SK-N-SH treated with all-trans-retinoic acid at 6 μM for 48 hours (cell line): ENCODE measurements around the gene CDK10.

Experiments used
- ATAC-seq: fragments of 200-7000 bp; cut with Tn5 transposase; 3 replicates; pipeline ENCODE4 v1.9.1; 2020; ENCODE audit warnings: mild to moderate bottlenecking, moderate library complexity
- ARNTL ChIP-seq: fragments of 450-650 bp; formaldehyde crosslinking; IDR thresholded peaks from 2 replicates; pipeline ENCODE4 v1.5.0; 2020; ENCODE audit warnings: low read depth, mild to moderate bottlenecking, moderate library complexity, borderline replicate concordance
- BACH2 ChIP-seq: fragments of 250-450 bp; sonication (Bioruptor Pico); IDR thresholded peaks from 2 replicates; pipeline ENCODE4 v1.9.0; 2021; ENCODE audit warnings: mild to moderate bottlenecking, borderline replicate concordance
- CSDC2 ChIP-seq: fragments of 250-450 bp; sonication (Bioruptor Pico); IDR thresholded peaks from 2 replicates; pipeline ENCODE4 v1.5.0; 2020; ENCODE audit warnings: mild to moderate bottlenecking, moderate library complexity
- ESRRG ChIP-seq: fragments of 250-450 bp; sonication (Bioruptor Pico); IDR thresholded peaks from 2 replicates; pipeline ENCODE4 v1.6.1; 2021; ENCODE audit warnings: mild to moderate bottlenecking
- GLIS3 ChIP-seq: fragments of 250-450 bp; sonication (Bioruptor Pico); IDR thresholded peaks from 2 replicates; pipeline ENCODE4 v1.5.0; 2020; ENCODE audit warnings: mild to moderate bottlenecking, moderate library complexity
- ISL1 ChIP-seq: fragments of 250-450 bp; sonication (Bioruptor Pico); IDR thresholded peaks from 2 replicates; pipeline ENCODE4 v2.1.2; 2022; ENCODE audit warnings: mild to moderate bottlenecking, moderate library complexity
- OSR1 ChIP-seq: fragments of 250-450 bp; sonication (Bioruptor Pico); IDR thresholded peaks from 2 replicates; pipeline ENCODE4 v1.8.0; 2022; ENCODE audit warnings: moderate library complexity, mild to moderate bottlenecking, inconsistent platforms
- PPARA ChIP-seq: fragments of 250-450 bp; sonication (Bioruptor Pico); IDR thresholded peaks from 2 replicates; pipeline ENCODE4 v1.5.0; 2020; ENCODE audit warnings: mild to moderate bottlenecking, borderline replicate concordance
- RARB ChIP-seq: fragments of 250-450 bp; sonication (Bioruptor Pico); IDR thresholded peaks from 2 replicates; pipeline ENCODE4 v1.8.0; 2021; ENCODE audit warnings: mild to moderate bottlenecking, moderate library complexity
- SNAI2 ChIP-seq: fragments of 250-450 bp; sonication (Bioruptor Pico); IDR thresholded peaks from 2 replicates; pipeline ENCODE4 v1.5.0; 2020; ENCODE audit warnings: mild to moderate bottlenecking, moderate library complexity
- TCF4 ChIP-seq: fragments of 250-450 bp; sonication (Bioruptor Pico); IDR thresholded peaks from 2 replicates; pipeline ENCODE4 v1.8.0; 2021; ENCODE audit warnings: mild to moderate bottlenecking, moderate library complexity, borderline replicate concordance
- TOX ChIP-seq: fragments of 250-450 bp; sonication (Bioruptor Pico); IDR thresholded peaks from 2 replicates; pipeline ENCODE4 v1.8.0; 2021; ENCODE audit warnings: mild to moderate bottlenecking, moderate library complexity, borderline replicate concordance
- ZC3H10 ChIP-seq: fragments of 250-450 bp; sonication (Bioruptor Pico); IDR thresholded peaks from 2 replicates; pipeline ENCODE4 v1.5.1; 2021; ENCODE audit warnings: mild to moderate bottlenecking, moderate library complexity
- ZFP3 ChIP-seq: fragments of 250-450 bp; sonication (Bioruptor Pico); IDR thresholded peaks from 2 replicates; pipeline ENCODE4 v1.5.0; 2020; ENCODE audit warnings: mild to moderate bottlenecking, moderate library complexity
- ZFP30 ChIP-seq: fragments of 450-650 bp; formaldehyde crosslinking; IDR thresholded peaks from 2 replicates; pipeline ENCODE4 v1.5.0; 2022; ENCODE audit warnings: mild to moderate bottlenecking, moderate library complexity
- ZNF565 ChIP-seq: fragments of 450-650 bp; formaldehyde crosslinking; conservative IDR thresholded peaks from 2 replicates; pipeline ENCODE4 v1.5.0; 2020; ENCODE audit warnings: low read depth, mild to moderate bottlenecking, moderate library complexity
- TF ChIP-seq, protein P1 (sequence below): fragments of 250-450 bp; sonication (Bioruptor Pico); IDR thresholded peaks from 2 replicates; pipeline ENCODE4 v1.8.0; 2020; ENCODE audit warnings: mild to moderate bottlenecking, moderate library complexity, borderline replicate concordance
- TF ChIP-seq, protein P2 (sequence below): fragments of 250-450 bp; sonication (Bioruptor Pico); IDR thresholded peaks from 2 replicates; pipeline ENCODE4 v1.8.0; 2021; ENCODE audit warnings: low read depth, mild to moderate bottlenecking, moderate library complexity, borderline replicate concordance
- TF ChIP-seq, protein P3 (sequence below): fragments of 250-450 bp; sonication (Bioruptor Pico); IDR thresholded peaks from 2 replicates; pipeline ENCODE4 v1.5.0; 2020; ENCODE audit warnings: mild to moderate bottlenecking, moderate library complexity
- TF ChIP-seq, protein P4 (sequence below): fragments of 250-450 bp; sonication (Bioruptor Pico); IDR thresholded peaks from 2 replicates; pipeline ENCODE4 v1.5.1; 2021; ENCODE audit warnings: mild to moderate bottlenecking, moderate library complexity

CDK10 gene

DNA sequence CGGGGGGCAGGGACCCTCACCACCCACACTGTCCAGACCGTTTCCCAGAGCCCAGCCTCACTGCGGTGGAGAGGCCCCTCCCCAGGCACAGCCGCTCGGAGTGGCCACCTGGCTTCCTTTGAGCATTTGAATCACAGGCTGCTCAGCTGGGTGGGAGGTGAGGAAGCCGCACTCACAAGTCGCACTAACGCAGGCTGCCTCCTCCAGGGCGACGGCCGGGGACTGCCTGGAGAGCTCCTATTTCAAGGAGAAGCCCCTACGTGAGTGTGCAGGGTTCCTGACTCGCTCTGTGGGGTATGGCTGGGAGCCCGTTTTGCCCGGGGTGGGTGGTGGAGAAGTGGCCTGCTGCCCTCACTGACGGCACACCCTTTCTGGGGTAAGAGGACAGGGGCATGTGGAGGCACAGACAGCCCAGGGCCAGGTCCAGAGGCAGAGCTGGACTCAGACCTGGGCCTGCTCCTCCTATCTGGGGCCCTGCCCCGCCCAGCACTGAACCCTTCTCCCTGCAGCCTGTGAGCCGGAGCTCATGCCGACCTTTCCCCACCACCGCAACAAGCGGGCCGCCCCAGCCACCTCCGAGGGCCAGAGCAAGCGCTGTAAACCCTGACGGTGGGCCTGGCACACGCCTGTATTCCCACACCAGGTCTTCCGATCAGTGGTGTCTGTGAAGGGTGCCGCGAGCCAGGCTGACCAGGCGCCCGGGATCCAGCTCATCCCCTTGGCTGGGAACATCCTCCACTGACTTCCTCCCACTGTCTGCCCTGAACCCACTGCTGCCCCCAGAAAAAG lies 8.8 kb downstream of the CDK10 start:
- no peak for ATAC-seq

DNA sequence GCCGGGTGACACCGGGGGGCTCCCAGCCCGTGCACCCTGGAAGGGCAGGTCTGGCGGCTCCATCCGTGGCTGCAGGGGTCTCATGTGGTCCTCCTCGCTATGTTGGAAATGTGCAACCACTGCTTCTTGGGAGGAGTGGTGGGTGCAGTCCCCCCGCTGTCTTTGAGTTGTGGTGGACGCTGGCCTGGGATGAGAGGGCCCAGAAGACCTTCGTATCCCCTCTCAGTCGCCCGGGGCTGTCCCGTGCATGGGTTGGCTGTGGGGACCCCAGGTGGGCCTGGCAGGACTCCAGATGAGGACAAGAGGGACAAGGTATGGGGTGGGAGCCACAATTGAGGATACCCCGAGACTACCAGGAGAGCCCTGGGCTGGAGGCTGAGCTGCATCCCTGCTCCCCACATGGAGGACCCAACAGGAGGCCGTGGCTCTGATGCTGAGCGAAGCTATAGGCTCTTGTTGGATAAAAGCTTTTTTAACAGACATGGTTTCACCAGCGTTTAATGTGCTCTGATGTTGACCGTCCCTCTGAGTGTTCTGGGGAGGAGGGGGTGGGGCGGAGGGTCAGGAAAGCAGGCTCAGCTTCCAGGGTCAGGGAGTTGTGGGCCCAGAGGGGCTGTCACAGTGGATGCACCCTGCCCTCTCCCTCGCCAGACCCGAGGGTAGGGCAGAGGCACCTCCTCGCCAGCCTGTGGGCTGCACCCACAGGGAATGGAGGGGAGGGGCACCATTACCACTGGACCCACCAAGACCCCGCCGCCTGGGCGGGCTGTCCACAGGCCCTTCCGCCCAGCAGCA lies 9.6 kb downstream of the CDK10 start:
- ATAC-seq: no peak
- TF ChIP-seq PPARA (CRISPR knock-in tag): no peak
- TF ChIP-seq ZC3H10 (CRISPR knock-in tag): no peak
- TF ChIP-seq ZNF565 (CRISPR knock-in tag): no peak
- no peak for TF ChIP-seq ESRRG (CRISPR knock-in tag)
- no peak for TF ChIP-seq TOX (CRISPR knock-in tag)
- no peak for TF ChIP-seq ZFP30
- no peak for TF ChIP-seq TCF4 (CRISPR knock-in tag)
- TF ChIP-seq, protein P1, sequence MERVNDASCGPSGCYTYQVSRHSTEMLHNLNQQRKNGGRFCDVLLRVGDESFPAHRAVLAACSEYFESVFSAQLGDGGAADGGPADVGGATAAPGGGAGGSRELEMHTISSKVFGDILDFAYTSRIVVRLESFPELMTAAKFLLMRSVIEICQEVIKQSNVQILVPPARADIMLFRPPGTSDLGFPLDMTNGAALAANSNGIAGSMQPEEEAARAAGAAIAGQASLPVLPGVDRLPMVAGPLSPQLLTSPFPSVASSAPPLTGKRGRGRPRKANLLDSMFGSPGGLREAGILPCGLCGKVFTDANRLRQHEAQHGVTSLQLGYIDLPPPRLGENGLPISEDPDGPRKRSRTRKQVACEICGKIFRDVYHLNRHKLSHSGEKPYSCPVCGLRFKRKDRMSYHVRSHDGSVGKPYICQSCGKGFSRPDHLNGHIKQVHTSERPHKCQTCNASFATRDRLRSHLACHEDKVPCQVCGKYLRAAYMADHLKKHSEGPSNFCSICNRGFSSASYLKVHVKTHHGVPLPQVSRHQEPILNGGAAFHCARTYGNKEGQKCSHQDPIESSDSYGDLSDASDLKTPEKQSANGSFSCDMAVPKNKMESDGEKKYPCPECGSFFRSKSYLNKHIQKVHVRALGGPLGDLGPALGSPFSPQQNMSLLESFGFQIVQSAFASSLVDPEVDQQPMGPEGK: no peak
- TF ChIP-seq, protein P2, sequence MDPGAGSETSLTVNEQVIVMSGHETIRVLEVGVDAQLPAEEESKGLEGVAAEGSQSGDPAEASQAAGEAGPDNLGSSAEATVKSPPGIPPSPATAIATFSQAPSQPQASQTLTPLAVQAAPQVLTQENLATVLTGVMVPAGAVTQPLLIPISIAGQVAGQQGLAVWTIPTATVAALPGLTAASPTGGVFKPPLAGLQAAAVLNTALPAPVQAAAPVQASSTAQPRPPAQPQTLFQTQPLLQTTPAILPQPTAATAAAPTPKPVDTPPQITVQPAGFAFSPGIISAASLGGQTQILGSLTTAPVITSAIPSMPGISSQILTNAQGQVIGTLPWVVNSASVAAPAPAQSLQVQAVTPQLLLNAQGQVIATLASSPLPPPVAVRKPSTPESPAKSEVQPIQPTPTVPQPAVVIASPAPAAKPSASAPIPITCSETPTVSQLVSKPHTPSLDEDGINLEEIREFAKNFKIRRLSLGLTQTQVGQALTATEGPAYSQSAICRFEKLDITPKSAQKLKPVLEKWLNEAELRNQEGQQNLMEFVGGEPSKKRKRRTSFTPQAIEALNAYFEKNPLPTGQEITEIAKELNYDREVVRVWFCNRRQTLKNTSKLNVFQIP (CRISPR knock-in tag): no peak
- TF ChIP-seq OSR1 (CRISPR knock-in tag): no peak
- TF ChIP-seq, protein P3, sequence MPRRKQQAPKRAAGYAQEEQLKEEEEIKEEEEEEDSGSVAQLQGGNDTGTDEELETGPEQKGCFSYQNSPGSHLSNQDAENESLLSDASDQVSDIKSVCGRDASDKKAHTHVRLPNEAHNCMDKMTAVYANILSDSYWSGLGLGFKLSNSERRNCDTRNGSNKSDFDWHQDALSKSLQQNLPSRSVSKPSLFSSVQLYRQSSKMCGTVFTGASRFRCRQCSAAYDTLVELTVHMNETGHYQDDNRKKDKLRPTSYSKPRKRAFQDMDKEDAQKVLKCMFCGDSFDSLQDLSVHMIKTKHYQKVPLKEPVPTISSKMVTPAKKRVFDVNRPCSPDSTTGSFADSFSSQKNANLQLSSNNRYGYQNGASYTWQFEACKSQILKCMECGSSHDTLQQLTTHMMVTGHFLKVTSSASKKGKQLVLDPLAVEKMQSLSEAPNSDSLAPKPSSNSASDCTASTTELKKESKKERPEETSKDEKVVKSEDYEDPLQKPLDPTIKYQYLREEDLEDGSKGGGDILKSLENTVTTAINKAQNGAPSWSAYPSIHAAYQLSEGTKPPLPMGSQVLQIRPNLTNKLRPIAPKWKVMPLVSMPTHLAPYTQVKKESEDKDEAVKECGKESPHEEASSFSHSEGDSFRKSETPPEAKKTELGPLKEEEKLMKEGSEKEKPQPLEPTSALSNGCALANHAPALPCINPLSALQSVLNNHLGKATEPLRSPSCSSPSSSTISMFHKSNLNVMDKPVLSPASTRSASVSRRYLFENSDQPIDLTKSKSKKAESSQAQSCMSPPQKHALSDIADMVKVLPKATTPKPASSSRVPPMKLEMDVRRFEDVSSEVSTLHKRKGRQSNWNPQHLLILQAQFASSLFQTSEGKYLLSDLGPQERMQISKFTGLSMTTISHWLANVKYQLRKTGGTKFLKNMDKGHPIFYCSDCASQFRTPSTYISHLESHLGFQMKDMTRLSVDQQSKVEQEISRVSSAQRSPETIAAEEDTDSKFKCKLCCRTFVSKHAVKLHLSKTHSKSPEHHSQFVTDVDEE (CRISPR knock-in tag): no peak
- no peak for TF ChIP-seq ARNTL (CRISPR knock-in tag)
- TF ChIP-seq GLIS3 (CRISPR knock-in tag): no peak
- TF ChIP-seq, protein P4, sequence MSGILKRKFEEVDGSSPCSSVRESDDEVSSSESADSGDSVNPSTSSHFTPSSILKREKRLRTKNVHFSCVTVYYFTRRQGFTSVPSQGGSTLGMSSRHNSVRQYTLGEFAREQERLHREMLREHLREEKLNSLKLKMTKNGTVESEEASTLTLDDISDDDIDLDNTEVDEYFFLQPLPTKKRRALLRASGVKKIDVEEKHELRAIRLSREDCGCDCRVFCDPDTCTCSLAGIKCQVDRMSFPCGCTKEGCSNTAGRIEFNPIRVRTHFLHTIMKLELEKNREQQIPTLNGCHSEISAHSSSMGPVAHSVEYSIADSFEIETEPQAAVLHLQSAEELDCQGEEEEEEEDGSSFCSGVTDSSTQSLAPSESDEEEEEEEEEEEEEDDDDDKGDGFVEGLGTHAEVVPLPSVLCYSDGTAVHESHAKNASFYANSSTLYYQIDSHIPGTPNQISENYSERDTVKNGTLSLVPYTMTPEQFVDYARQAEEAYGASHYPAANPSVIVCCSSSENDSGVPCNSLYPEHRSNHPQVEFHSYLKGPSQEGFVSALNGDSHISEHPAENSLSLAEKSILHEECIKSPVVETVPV (CRISPR knock-in tag): no peak
- TF ChIP-seq CSDC2 (CRISPR knock-in tag): no peak
- no peak for TF ChIP-seq RARB

More for the DNA sequence above, 8.8 kb downstream of the CDK10 start:
- no peak for TF ChIP-seq ISL1 (CRISPR knock-in tag)
- TF ChIP-seq ZFP3: 0 out of 2 replicates have a peak, but pooled peaks have one; percentile 48
- TF ChIP-seq, all 23 proteins: peak for 1

DNA sequence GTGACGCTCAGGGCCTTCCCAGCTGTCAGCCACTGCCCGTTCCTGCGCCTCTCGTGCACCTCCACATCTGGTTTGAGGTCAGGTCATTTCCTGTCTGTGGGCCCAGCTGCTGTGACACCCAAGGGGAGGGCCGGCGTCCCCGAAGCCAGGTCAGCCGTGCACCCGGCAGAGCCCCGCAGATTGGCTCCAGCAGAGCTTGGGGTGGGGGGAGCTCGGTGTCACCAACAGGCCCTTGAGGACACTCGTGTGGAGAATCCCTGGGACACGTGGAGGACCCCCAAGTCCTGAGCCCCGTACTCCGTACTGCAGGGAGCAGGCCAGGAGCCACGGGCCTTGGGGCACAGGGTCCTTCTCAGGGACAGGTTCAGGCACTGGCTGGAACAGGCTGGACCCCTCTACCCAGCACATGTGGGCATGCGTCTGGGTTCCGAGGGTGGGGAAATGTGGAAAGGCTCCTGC lies 10.2 kb downstream of the CDK10 start:
- no peak for ATAC-seq
- TF ChIP-seq PPARA (CRISPR knock-in tag) (no peak), BACH2 (CRISPR knock-in tag) (no peak), SNAI2 (CRISPR knock-in tag) (no peak)
